Dendritic cell treated with granulocyte-macrophage colony-stimulating factor and Interleukin-4, amounts not matched to agents 40 ng/mL and 50 ng/mL, for 4 days (primary cell): Measurements from ENCODE around the gene GAGE12J.
"Not testable (repeated sequence)": the region's sequence is repeated elsewhere in the genome, so short reads cannot be mapped to it uniquely, and the experiment has no call there.

ENCODE experiments used
- H3K27ac Mint-ChIP-seq: one replicate; pipeline ENCODE4 v1.8.0; 2022; ENCODE audit warnings: mild to moderate bottlenecking, mixed read lengths
- H3K27me3 Mint-ChIP-seq: one replicate; pipeline ENCODE4 v1.8.0; 2022; ENCODE audit warnings: mild to moderate bottlenecking, mixed read lengths
- H3K36me3 Mint-ChIP-seq: one replicate; pipeline ENCODE4 v1.8.0; 2022; ENCODE audit warnings: low read depth, mixed read lengths
- H3K4me1 Mint-ChIP-seq: one replicate; pipeline ENCODE4 v1.8.0; 2022; ENCODE audit warnings: low read depth, mixed read lengths
- H3K4me3 Mint-ChIP-seq: one replicate; pipeline ENCODE4 v1.8.0; 2022; ENCODE audit warnings: mild to moderate bottlenecking, moderate library complexity, mixed read lengths
- H3K9me3 Mint-ChIP-seq: one replicate; pipeline ENCODE4 v1.8.0; 2022; ENCODE audit warnings: mixed read lengths
- intact Hi-C: fragments of 100-400 bp; cut with micrococcal nuclease; formaldehyde crosslinking; loops from one replicate; pipeline ENCODE4 v1.15.0; 2022

Gene GAGE12J

GRCh38 chrX:49292400-49293362 lies 29.2 kb upstream of the GAGE12J start:
- Mint-ChIP-seq H3K36me3 (no peaks in the 10 kb centered on the region), H3K9me3 (no peaks in the 10 kb centered on the region), H3K27ac (peak overlapping the region; percentile 4), H3K4me3 (no peak overlapping the region), H3K4me1 (peaks cover 10% of the 10 kb centered on the region), H3K27me3 (peaks cover 7% of the 10 kb centered on the region)
- intact Hi-C loops: loop anchor here (1.0 kb wide), 1 partner anchor 462 kb away; no protein-coding TSS in a partner anchor

- H3K9me3 Mint-ChIP-seq, H3K4me1 Mint-ChIP-seq, H3K36me3 Mint-ChIP-seq, H3K27ac Mint-ChIP-seq, H3K27me3 Mint-ChIP-seq, H3K4me3 Mint-ChIP-seq, intact Hi-C loops: not testable (repeated sequence)
Observed at GRCh38 chrX:49299293-49299692, 22.5 kb upstream of the GAGE12J start.

GRCh38 chrX:49300703-49301102 lies 21.1 kb upstream of the GAGE12J start:
- intact Hi-C loops: no loop called here
- H3K9me3 Mint-ChIP-seq: no peaks in the 10 kb centered on the region
- no peak overlapping the region for H3K4me3 Mint-ChIP-seq
- H3K4me1 Mint-ChIP-seq: no peaks in the 10 kb centered on the region
- no peaks in the 10 kb centered on the region for H3K27me3 Mint-ChIP-seq
- H3K36me3 Mint-ChIP-seq: no peaks in the 10 kb centered on the region
- H3K27ac Mint-ChIP-seq: no peak overlapping the region

- Mint-ChIP-seq H3K4me1 (peaks cover 11% of the 10 kb centered on the region), H3K9me3 (no peaks in the 10 kb centered on the region), H3K36me3 (no peaks in the 10 kb centered on the region), H3K4me3 (no peak within 1 kb of the TSS), H3K27me3 (no peaks in the 10 kb centered on the region), H3K27ac (no peak within 1 kb of the TSS)
- intact Hi-C loops: no loop called here
Observed at GRCh38 chrX:49303346-49303745, 18.5 kb upstream of the GAGE12J start, which contains the start of gene GAGE10. GAGE10 (plus strand) TSS chrX:49303646; CDS start chrX:49304860, 1,214 bp downstream.

- H3K9me3 Mint-ChIP-seq, intact Hi-C loops, H3K27ac Mint-ChIP-seq, H3K36me3 Mint-ChIP-seq, H3K27me3 Mint-ChIP-seq, H3K4me3 Mint-ChIP-seq: not testable (repeated sequence)
- peaks cover 39% of the 10 kb centered on the region for H3K4me1 Mint-ChIP-seq
Observed at GRCh38 chrX:49307775-49308174, 14.1 kb upstream of the GAGE12J start.

- Mint-ChIP-seq H3K4me1 (peaks cover 39% of the 10 kb centered on the region), H3K4me3 (peak overlapping the region; percentile 64), H3K9me3 (no peaks in the 10 kb centered on the region), H3K27ac (peak overlapping the region; percentile 79), H3K36me3 (no peaks in the 10 kb centered on the region), H3K27me3 (no peaks in the 10 kb centered on the region)
- intact Hi-C loops: no loop called here
Observed at GRCh38 chrX:49308604-49309269, 13.1 kb upstream of the GAGE12J start.

GRCh38 chrX:49309401-49309981 lies 12.3 kb upstream of the GAGE12J start:
- Mint-ChIP-seq H3K27me3 (no peaks in the 10 kb centered on the region), H3K4me1 (peaks cover 39% of the 10 kb centered on the region), H3K9me3 (no peaks in the 10 kb centered on the region), H3K4me3 (peak overlapping the region; percentile 64), H3K27ac (peak overlapping the region; percentile 79), H3K36me3 (no peaks in the 10 kb centered on the region)
- intact Hi-C loops: no loop called here

- Mint-ChIP-seq H3K27ac (no peak overlapping the region), H3K4me1 (peaks cover 48% of the 10 kb centered on the region), H3K4me3 (no peak overlapping the region), H3K36me3 (no peaks in the 10 kb centered on the region), H3K9me3 (no peaks in the 10 kb centered on the region), H3K27me3 (no peaks in the 10 kb centered on the region)
- intact Hi-C loops: no loop called here
Observed at GRCh38 chrX:49310371-49310770, 11.5 kb upstream of the GAGE12J start.

GRCh38 chrX:49312176-49312575 lies 9.7 kb upstream of the GAGE12J start:
- H3K27ac Mint-ChIP-seq: no peak overlapping the region
- peaks cover 58% of the 10 kb centered on the region for H3K4me1 Mint-ChIP-seq
- H3K27me3 Mint-ChIP-seq: no peaks in the 10 kb centered on the region
- H3K9me3 Mint-ChIP-seq: no peaks in the 10 kb centered on the region
- intact Hi-C loops: no loop called here
- no peak overlapping the region for H3K4me3 Mint-ChIP-seq
- H3K36me3 Mint-ChIP-seq: no peaks in the 10 kb centered on the region

GRCh38 chrX:49316085-49316484 lies 5.8 kb upstream of the GAGE12J start:
- Mint-ChIP-seq H3K36me3 (no peaks in the 10 kb centered on the region), H3K27ac (no peak overlapping the region), H3K4me3 (no peak overlapping the region), H3K9me3 (no peaks in the 10 kb centered on the region), H3K27me3 (no peaks in the 10 kb centered on the region), H3K4me1 (peaks cover 27% of the 10 kb centered on the region)
- intact Hi-C loops: no loop called here

GRCh38 chrX:49322266-49322665 lies 429 bp downstream of the GAGE12J start:
- H3K27me3 Mint-ChIP-seq, H3K4me1 Mint-ChIP-seq, H3K9me3 Mint-ChIP-seq, H3K36me3 Mint-ChIP-seq, intact Hi-C loops, H3K27ac Mint-ChIP-seq, H3K4me3 Mint-ChIP-seq: not testable (repeated sequence)

- H3K4me3 Mint-ChIP-seq, H3K36me3 Mint-ChIP-seq, H3K9me3 Mint-ChIP-seq, H3K27ac Mint-ChIP-seq, H3K27me3 Mint-ChIP-seq, H3K4me1 Mint-ChIP-seq, intact Hi-C loops: not testable (repeated sequence)
Observed at GRCh38 chrX:49323735-49324134, 1.9 kb downstream of the GAGE12J start.

- intact Hi-C loops, H3K9me3 Mint-ChIP-seq, H3K27me3 Mint-ChIP-seq, H3K4me3 Mint-ChIP-seq, H3K27ac Mint-ChIP-seq, H3K4me1 Mint-ChIP-seq, H3K36me3 Mint-ChIP-seq: not testable (repeated sequence)
Observed at GRCh38 chrX:49330421-49330820, 8.6 kb downstream of the GAGE12J start.

GRCh38 chrX:49331282-49331681 lies 9.4 kb downstream of the GAGE12J start, which contains the start of gene GAGE13:
GAGE13 (plus strand) TSS chrX:49331582; CDS start chrX:49332738, 1,156 bp downstream.
- H3K36me3 Mint-ChIP-seq, intact Hi-C loops, H3K4me1 Mint-ChIP-seq, H3K27ac Mint-ChIP-seq, H3K9me3 Mint-ChIP-seq, H3K4me3 Mint-ChIP-seq, H3K27me3 Mint-ChIP-seq: not testable (repeated sequence)
